PC-9 (cell line): Measurements from ENCODE around the gene RNF145.

Experiments
- CTCF ChIP-seq: fragments of 200-600 bp; sonication (generic); conservative IDR thresholded peaks from 2 replicates; pipeline ENCODE4 v1.6.1; 2017; ENCODE audit warnings: mixed run types, antibody characterized with exemption, mild to moderate bottlenecking, moderate library complexity
- EZH2 ChIP-seq: fragments of 200-600 bp; sonication (generic); IDR thresholded peaks from 2 replicates; pipeline ENCODE4 v1.8.0; 2017; ENCODE audit warnings: antibody characterized with exemption, low read depth

GRCh38 chr5:159186319-159186718 is 23.0 kb downstream of the RNF145 start:
- TF ChIP-seq EZH2: no peak
- TF ChIP-seq CTCF: no peak
